ENCODE measurements around the gene LLGL2.

GRCh38 chr17:75485688-75486087 is 39.8 kb upstream of the LLGL2 start:
- TF ChIP-seq POLR2A (IDR thresholded peaks at IDR 0.05) (no peak), CTCF (IDR thresholded peaks at IDR 0.05) (no peak)

All from esophagus squamous epithelium (tissue), 4 donors.